Retina (tissue), 1 donor: Measurements from ENCODE around the gene SLC6A19.
"Not testable (repeated sequence)": the region's sequence is repeated elsewhere in the genome, so short reads cannot be mapped to it uniquely, and the experiment has no call there.

Experiments
- DNase-seq: peaks from one replicate; pipeline ENCODE4 v3.0.0-alpha.2; 2016

The SLC6A19 gene

GRCh38 chr5:1247811-1248210 lies 46.4 kb downstream of the SLC6A19 start:
- DNase-seq = no peak

DNA sequence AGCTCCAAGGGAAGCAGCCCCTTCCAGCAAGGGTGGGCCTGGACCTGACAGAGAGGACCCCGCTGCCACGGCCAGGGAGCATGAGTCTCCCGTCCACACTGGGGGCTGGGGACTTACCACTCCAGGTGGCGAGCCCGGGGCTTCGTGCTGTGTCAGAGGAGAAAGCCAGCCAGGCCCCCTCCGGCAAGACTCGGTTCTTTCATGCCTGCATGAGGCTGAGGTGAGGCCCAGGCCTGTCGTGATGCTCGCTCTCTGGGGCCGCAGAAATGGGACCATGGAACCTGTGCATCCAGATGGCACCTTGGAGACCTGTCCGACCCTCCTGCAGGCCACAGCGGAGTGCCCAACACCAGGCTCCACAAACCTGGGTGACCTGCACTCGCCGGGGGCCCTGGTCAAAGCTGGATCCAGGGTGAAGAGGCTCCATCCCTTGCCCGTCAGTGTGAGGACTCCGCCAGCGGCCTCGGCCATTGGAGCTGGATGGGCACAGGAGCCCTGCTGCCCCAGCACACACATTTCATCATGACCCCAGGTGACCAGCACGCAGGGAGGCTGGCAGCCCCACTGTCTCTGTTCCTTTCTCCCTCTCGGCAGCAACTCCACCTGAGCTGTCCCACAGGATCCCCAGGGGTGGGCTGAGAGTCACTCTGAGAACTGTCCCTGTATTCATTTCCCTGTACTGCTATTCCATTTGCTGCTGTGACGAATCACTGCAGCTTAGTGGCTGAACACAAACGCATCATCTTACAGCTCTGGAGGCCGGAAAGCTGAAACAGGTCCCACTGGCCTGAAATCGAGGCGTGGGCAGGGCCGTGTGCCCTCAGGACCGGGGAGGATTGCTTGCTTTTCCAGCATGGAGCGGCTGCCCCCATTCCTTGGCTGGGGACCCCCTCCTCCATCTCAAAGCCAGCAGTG lies 48.2 kb downstream of the SLC6A19 start:
- DNase-seq = no peak

GRCh38 chr5:1251678-1252580 lies 50.5 kb downstream of the SLC6A19 start:
- no peak for DNase-seq

DNA sequence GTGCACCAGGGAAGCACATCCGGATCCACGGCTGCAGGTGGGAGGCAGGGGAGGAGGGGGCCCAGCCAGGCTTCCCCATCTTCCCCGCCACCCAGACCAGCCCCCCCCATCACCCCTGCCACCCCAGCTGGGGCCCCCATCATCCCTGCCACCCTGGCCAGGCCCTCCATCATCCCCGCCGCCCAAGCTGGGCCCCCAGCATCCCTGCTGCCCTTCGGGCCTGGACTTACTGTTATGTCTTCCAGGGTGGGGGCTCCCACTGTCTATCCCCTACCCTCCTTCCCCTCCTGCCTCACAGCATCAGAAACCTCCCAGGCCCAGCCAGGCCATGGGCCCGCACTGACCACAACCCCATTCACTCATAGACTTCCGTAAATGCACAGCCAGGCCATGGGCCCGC lies 51.3 kb downstream of the SLC6A19 start:
- no peak for DNase-seq

DNA sequence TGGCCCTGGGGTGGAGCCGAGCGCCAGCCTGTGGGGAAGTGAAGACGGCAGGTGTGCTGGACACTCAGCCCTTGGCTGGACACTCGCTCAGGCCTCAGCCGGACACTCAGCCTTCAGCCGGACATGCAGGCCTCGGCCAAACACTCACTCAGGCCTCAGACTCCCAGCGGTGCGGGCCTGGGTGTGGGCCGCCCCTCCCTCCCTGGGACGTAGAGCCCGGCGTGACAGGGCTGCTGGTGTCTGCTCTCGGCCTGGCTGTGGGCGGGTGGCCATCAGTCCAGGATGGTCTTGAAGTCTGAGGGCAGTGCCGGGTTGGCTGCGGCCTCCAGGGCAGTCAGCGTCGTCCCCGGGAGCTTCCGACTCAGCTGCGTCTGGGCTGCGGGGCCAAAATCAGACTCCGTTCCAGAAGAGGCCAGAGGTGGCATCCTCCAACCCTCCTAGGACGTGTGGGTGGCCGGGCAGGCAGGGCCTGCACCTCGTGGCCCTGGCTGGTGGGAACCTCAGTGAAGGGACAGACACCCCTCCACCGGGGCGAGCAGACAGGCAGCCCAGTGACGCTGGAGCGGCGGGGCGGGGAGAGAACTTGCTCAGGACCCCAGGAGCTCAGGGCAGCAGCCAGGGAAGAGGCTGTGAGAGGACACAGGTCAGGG lies 52.2 kb downstream of the SLC6A19 start:
- DNase-seq = no peak

- no peak for DNase-seq
These were observed 52.8 kb downstream of the SLC6A19 start for GRCh38 chr5:1254196-1254595.

DNA sequence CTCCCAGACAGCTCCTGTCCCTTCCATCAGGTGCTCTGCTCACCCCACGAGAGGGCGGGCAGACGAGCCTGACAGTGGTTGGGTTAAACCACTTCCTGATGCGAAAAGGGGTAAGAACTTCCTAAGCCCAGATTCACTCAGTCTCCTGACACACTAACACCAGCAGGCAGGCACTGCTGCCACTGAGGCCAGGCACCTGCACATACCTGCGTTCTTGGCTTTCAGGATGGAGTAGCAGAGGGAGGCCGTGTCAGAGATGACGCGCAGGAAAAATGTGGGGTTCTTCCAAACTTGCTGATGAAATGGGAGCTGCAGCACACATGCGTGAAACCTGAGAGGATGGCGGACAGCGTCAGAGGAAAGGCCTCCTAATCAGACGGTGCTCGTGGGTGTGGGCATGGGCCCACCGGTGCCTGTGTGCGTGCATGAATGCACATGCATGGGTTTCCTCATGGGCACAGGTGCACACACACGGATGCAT lies 53.7 kb downstream of the SLC6A19 start:
- DNase-seq = no peak

GRCh38 chr5:1256776-1257175 lies 55.4 kb downstream of the SLC6A19 start:
- DNase-seq = no peak

DNA sequence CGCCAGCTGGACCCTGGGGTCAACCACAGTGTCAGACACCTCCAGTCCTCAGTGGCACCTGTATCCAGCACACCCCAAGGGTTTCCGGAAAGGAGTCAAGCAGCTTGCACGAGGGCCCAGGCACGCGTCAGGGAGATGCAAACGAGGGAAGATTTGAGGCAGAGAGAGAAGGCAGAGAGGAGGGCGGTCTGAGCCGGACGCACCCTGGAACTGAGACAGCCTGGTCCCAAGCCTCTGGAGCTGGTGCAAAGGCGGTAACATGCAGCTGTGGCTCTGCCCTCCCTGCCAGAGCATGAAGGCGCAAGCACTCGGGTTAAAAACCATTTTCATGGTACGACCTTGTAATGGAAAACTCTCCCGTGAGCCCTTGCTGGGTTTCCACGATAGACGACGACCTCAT lies 56.0 kb downstream of the SLC6A19 start:
- DNase-seq = no peak

DNA sequence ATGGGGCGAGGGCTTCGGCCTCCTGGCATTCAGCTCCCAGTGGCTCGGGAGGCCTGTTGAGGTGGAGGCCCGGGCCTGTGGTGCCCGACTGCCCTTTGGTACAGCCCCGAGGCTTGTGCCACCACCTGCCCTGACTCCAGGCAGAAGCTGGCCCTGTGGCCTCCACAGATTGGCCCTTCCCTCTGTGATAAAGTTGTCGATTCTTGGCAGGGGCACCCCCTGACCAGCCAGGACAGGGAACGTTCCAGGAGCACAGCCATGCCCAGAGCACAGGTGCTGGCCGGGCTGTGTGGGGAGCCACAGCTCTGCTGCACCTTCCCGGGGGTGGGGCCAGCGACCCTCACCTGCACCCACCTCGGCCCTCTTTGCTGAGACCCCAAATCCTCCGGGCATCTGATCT lies 56.4 kb downstream of the SLC6A19 start:
- DNase-seq = no peak

DNA sequence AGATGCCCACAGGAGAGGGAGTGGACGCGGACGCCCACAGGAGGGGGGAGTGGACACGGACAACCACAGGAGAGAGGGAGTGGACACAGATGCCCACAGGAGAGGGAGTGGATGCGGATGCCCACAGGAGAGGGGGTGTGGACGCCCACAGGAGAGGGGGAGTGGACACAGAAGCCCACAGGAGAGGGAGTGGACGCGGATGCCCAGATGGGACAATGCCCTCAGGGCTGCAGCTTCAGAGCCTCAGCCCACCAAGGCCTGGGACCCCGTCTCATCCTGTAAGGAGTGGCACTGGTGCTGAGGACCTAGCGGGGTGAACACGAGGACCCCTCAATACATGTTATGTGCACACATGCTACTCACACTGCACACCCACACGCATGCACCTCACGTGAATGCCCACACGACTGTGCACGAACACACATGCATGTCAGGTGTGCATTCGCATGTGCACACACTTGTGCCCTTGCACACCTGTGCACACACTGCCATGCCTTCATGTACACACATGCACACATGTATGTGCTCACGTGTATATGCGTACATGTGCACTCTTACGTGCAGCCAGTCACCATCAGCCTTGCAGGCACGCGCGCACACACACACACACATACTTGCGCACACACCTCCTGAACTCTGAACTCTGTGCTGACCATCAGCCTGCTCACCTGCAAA lies 58.5 kb downstream of the SLC6A19 start:
- no peak for DNase-seq

GRCh38 chr5:1261643-1262042 lies 60.2 kb downstream of the SLC6A19 start:
- DNase-seq = no peak

GRCh38 chr5:1262381-1262780 lies 61.0 kb downstream of the SLC6A19 start:
- DNase-seq = peak; percentile 14

- no peak for DNase-seq
These were observed 62.8 kb downstream of the SLC6A19 start for GRCh38 chr5:1264211-1264610.

- no peak for DNase-seq
These were observed 63.6 kb downstream of the SLC6A19 start for GRCh38 chr5:1265026-1265425.

DNA sequence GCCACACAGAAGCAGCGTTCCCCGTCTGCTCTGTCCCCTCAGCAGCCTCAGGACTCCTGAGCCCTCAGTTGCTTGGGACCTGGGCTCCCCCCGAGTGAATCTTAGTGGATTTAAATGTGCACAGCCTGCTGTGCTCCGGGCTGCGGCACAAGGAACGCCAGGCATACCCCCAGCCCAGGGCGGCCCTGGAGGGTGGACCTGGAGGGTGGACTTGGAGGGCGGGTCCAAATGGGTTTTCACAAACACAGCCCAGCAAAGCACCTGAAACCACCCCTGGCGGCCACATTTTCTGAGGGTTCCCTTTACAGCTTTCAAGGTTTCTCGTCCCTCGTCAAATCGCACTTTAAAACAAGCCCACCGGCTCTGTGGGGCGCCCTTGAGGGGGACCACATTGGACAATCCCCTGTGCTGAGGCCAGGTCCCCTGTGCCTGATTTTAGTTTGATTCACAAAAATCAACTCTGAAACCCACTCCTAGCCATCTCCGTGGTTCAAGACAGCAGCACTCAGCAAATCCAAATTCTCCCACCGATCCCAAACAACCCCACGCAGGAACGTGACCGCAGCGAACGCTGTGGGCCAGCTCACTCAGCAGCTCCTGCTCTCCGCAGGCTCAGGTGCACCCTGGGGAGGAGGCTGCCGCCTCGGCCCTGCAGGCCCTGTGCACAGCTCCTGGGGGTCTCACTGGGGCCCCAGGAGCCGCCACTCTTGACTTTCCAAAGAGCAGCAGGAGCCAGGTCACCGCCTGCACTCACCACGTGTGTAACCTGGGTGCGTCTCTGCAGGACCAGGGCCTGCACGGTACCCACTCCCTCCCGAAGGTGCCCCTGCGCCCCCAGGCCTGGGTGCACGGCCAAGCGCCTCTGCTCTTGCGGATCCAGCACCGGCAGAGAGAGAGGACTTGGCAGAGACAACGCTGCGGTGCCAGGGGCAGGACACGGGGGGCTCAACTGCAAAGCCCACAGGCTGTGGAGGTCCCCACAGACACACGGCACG lies 64.4 kb downstream of the SLC6A19 start:
- DNase-seq = no peak

- DNase-seq = no peak
These were observed 65.4 kb downstream of the SLC6A19 start for GRCh38 chr5:1266791-1267190.

- DNase-seq = not testable (repeated sequence)
These were observed 66.1 kb downstream of the SLC6A19 start for GRCh38 chr5:1267464-1267863.

DNA sequence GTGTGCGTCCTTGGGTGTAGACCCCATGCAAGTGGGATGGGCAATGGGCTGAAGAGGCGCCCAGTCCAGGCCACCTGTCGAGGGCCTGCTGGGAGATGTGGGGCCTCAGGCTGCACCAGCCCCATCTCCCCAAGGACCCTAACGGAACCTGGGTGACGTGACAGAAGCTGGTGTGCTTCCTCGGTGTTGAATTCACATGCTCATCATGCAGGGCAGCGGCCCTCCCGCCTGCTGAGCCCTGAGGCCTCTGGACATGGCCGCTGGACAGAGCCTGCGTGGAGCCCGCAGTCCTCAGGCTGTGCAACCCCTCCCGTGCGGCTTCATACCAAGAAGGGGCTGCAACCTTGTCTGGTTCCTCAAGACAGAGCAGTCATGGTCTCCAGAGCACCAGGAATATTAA lies 66.7 kb downstream of the SLC6A19 start:
- no peak for DNase-seq

DNA sequence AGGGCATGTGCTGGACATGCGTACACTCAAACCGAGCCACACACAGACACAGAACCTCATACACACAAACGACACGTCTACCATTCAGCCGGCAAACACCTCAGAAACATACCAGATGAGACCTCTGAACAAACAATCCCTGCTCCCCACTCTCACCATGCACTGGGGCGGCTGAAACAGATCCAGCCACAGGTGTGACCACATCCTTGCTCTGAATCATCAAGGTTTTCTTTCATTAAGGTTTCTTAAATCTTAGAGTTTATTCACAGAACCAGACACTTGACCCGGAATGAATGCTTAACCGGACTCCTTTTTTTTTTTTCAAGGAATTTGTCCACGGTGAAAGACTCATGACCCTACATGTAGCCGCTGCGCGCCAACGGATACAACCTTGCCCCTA lies 67.3 kb downstream of the SLC6A19 start:
- DNase-seq = no peak

GRCh38 chr5:1270426-1270825 lies 69.0 kb downstream of the SLC6A19 start:
- no peak for DNase-seq
